NCI-H2196 (cell line): ENCODE measurements around the gene BCAS3.
"Not testable (repeated sequence)": the region's sequence is repeated elsewhere in the genome, so short reads cannot be mapped to it uniquely, and the experiment has no call there.

Experiments
- DNase-seq: peaks from one replicate; lab custom pipeline; 2025; ENCODE audit not compliant: unreplicated experiment; lab: John Stamatoyannopoulos, UW

BCAS3 gene

GRCh38 chr17:60744355-60744966 lies 66.8 kb downstream of the BCAS3 start:
- DNase-seq, result no peak

GRCh38 chr17:60745544-60745943 lies 67.9 kb downstream of the BCAS3 start:
- DNase-seq, result no peak

- DNase-seq, result no peak
These were observed 69.6 kb downstream of the BCAS3 start for GRCh38 chr17:60747069-60747808.

GRCh38 chr17:60748204-60748603 lies 70.6 kb downstream of the BCAS3 start:
- DNase-seq, result no peak

- DNase-seq, result no peak
These were observed 71.4 kb downstream of the BCAS3 start for GRCh38 chr17:60749050-60749449.

GRCh38 chr17:60749708-60750107 lies 72.1 kb downstream of the BCAS3 start:
- DNase-seq, result no peak

GRCh38 chr17:60750640-60751039 lies 73.0 kb downstream of the BCAS3 start:
- no peak for DNase-seq

- no peak for DNase-seq
These were observed 74.2 kb downstream of the BCAS3 start for GRCh38 chr17:60751884-60752283.

GRCh38 chr17:60752873-60753577 lies 75.4 kb downstream of the BCAS3 start:
- DNase-seq, result no peak

- no peak for DNase-seq
These were observed 76.5 kb downstream of the BCAS3 start for GRCh38 chr17:60754057-60754604.

- not testable (repeated sequence) for DNase-seq
These were observed 79.1 kb downstream of the BCAS3 start for GRCh38 chr17:60756798-60757197.

GRCh38 chr17:60757437-60757836 lies 79.8 kb downstream of the BCAS3 start:
- DNase-seq, result no peak

GRCh38 chr17:60759756-60760155 lies 82.1 kb downstream of the BCAS3 start:
- DNase-seq, result no peak

- DNase-seq, result not testable (repeated sequence)
These were observed 83.7 kb downstream of the BCAS3 start for GRCh38 chr17:60761301-60761700.

GRCh38 chr17:60766778-60767190 lies 89.1 kb downstream of the BCAS3 start:
- DNase-seq, result no peak

GRCh38 chr17:60767744-60768308 lies 90.2 kb downstream of the BCAS3 start:
- no peak for DNase-seq

- DNase-seq, result no peak
These were observed 91.7 kb downstream of the BCAS3 start for GRCh38 chr17:60769327-60769726.

GRCh38 chr17:60770946-60771422 lies 93.3 kb downstream of the BCAS3 start:
- DNase-seq, result no peak

- not testable (repeated sequence) for DNase-seq
These were observed 94.0 kb downstream of the BCAS3 start for GRCh38 chr17:60771621-60772020.

GRCh38 chr17:60773552-60773951 lies 95.9 kb downstream of the BCAS3 start:
- DNase-seq, result no peak

GRCh38 chr17:60781880-60782412 lies 104.3 kb downstream of the BCAS3 start:
- no peak for DNase-seq
